GM19351 (cell line): ENCODE results near the gene CDH2.

Source experiments
- ATAC-seq: cut with Tn5 transposase; IDR thresholded peaks from one replicate; pipeline ENCODE4 v1.9.1; 2021; ENCODE audit warnings: mild to moderate bottlenecking, moderate library complexity; ENCODE audit not compliant: unreplicated experiment

CDH2 gene

DNA sequence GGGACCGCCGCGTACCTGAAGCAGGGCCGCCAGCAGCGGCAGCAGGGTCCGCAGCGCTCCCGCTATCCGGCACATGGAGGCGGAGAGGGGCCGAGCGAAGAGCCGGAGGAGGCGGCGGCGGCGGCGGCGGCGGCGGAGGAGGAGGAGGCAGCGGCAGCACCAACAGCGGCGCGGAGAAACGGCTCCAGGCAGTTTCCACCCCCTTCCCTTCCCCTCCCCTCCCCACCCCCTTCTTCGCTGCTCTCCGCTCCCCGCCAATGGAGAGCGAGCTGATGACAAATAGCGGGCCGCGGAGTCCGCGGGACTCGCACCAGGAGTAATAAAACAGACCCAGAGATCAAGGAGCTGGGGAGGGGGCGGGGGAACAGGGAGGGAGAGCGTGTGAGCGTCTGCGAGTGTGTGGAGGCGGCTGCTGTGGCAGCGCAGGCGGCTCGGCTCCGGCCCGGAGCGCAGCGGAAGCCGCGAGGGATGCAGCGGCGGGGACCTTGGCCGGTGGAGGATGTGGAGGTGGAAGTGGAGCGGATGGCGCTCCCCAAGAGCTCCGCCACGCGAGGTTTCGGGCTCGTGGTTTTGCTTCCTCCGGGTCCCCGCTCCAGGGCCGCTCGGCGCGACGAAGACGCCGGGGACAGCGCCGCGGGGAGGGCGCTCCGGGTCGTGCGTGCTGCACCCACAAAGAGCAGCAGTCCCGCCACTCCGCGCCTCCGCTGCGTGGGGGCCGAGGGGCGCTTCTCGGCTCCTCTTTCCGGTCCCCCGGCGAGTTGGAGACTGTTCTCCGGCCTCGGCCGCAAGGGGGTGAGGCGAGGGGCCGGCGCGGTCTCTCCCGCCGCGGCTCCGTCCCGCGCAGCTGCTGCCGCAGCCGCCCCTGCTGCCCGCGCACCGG lies at the start of gene CDH2:
TSS of gene CDH2 (minus strand) at position 183 of the 880 bp plus-strand sequence. CDS start at position 75, 108 bp downstream.
- ATAC-seq = no peak

GRCh38 chr18:28212060-28212459 lies 35.1 kb upstream of the CDH2 start:
- no peak for ATAC-seq

DNA sequence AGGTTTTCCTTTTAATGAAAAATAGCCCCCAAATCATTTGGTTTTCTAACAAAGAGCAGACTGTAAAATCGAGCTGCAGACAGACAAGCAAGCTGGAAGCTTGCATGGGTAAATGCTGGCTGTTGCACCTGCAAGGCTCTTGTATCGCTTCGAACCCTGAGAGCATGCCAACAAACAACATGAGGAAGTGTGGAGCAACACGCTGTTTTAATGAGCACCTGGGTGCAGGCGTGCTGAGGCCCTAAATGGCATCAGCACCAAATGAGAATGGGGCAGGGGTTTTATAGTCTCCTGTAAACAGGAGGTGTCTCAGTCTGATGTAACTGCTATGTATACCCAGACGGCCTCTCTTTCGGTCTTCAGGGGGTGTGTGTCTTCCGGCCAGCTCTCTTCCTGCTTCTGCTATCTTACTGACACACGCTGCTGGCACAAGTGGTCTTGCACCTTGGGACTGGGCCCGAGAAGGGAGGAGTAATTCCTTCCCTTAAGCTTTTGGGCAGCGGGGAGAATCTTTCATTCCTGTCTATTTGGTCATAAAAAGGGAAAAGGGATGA lies 31.9 kb upstream of the CDH2 start:
- ATAC-seq = no peak

- ATAC-seq = no peak
These were observed 31.3 kb upstream of the CDH2 start for GRCh38 chr18:28208268-28208667.

DNA sequence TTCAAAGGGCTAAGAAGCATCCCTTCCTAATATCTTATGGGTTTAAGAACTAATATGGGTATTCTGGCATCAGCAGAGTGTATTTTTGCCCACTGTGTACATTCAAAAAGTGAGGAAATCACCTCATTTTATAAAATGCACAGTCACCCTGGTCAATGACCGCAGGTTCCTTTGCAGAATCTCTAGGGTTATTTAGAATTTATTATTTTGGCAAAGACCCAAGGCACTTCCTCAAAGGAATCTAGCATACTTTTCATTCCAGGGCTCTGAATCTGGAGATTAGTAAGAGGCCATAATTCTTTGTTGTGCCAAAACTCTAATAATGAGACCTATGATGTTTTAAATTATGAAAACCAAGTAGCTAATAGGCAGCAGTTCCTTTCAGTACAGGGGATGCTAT lies 27.2 kb upstream of the CDH2 start:
- no peak for ATAC-seq

- no peak for ATAC-seq
These were observed 24.1 kb upstream of the CDH2 start for GRCh38 chr18:28201056-28201455.

- no peak for ATAC-seq
These were observed 21.7 kb upstream of the CDH2 start for GRCh38 chr18:28198620-28199019.

GRCh38 chr18:28193177-28193778 lies 16.3 kb upstream of the CDH2 start:
- ATAC-seq = no peak

- peak; percentile 73 for ATAC-seq
These were observed 12.7 kb upstream of the CDH2 start for GRCh38 chr18:28189400-28190239.

GRCh38 chr18:28185121-28185520 lies 8.2 kb upstream of the CDH2 start:
- no peak for ATAC-seq

DNA sequence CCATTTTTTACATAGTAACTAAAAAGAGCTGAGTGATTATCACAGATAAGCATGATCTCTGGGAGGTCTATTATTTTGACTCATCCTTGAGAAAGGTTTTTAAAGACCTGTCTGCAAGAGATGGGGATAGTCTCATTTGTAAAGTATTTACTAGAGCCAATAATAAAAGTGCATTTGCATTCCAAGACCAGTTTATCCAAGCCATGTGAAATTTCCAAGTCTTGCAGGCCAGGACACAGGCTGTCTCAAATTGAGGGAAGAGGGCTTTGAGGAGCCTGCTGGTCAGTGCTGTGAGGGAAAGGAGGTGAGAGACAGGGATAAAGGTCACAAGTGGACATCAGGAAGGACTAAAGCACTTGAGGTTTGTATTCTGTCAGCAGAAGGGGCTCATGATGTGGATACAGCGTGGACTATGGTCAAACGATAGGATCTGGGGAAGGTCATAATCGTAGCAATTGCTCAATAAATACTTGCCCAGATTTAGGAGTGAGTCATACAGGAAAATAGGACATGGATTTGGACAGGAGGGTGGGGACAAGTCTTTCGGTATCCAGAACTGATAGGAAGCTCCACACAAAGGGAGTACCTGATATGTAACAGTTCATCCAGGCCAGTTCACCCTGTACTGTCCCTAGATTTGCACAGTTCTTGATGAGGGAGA lies 6.6 kb upstream of the CDH2 start:
- no peak for ATAC-seq

GRCh38 chr18:28181616-28182015 lies 4.7 kb upstream of the CDH2 start:
- no peak for ATAC-seq

GRCh38 chr18:28178720-28179119 lies 1.8 kb upstream of the CDH2 start:
- no peak for ATAC-seq

- no peak for ATAC-seq
These were observed 1.1 kb upstream of the CDH2 start for GRCh38 chr18:28177828-28178635.

DNA sequence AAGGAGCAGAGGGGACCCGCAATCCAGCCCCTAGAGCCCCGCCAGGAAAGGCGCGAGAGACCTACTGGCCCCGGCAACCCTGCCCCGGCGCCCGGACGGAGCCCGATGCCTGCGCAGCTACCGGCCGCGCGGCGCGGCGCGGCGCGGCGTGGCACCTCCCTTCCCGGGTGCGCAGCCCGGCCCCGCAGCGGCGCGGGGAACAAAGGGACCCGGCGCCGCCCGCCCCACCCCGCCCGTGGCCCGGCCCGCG lies 307 bp downstream of the CDH2 start:
- no peak for ATAC-seq

DNA sequence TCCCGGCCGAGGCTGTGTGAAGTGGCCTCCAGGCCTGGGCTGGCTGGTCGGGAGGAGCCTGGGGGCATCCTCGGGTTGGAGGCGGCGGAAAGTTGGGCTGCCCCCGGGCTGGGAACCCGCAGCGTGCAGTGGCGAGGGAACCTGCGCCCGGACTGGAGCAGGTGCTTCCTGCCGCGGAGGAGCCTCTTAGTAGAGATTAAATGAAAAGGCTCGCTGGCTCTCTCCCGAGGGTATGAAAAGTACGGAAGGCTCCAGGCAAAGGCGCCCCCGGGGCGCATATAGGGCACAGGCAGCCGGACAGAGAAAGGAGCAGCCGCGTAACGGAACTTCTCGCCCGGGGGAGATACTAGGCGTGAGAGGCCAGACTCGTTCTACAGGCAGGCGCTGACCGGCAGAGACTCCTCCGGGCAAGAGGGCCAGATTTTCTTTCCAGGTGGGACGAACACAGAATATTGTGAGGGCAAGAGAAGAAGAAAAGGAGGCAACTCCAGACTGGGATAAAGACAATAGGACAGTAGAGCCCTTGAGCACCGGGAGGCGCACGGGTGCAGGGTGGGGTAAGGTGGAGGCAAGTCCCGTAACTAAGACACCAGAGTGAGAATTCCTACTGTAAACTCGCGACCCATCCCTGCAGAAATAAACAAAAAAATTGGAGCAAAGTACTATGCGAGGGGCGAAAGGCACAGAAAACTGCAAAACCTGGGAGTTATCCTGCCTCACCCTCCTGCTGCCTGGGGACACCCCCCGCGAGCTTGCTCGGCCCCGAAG lies 816 bp downstream of the CDH2 start:
- ATAC-seq = no peak

- ATAC-seq = no peak
These were observed 1.6 kb downstream of the CDH2 start for GRCh38 chr18:28175150-28175929.

DNA sequence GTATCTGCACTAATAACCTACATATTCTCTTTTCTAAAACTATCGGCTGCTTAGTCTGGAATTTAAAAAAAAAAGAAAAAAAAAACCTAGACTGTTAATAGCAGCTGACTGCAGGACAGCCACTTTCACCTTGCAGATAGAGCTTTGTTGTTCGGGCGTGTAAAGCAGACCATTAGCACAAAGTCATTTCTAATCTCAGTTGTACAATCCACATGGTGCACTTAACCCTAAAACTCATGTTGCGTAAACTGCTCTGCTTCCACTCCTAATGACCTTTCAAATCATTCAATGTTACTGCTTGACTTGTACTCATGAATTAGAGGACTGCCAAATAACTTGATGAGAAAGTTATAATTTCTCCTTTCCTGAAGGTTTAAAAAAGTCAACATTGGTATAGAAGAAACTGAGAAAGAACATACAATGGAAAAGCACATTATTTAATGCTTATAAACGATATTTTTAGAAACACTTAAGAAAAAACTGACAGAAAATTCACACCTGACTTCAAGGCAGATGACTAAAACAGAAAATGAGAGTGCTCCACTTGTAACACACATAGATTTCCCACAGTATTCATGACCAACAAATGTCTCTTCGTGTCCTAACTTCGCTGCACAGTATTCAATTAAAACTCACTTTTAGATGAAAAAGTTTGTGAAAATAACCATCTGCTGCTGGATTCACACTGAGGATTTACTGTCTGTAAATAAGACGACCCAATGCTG lies 2.6 kb downstream of the CDH2 start:
- no peak for ATAC-seq
